DMS 273 treated with DMSO at 0.1 percent for 48 hours (cell line): ENCODE results near the gene PRR9.
"Not testable (repeated sequence)": the region's sequence is repeated elsewhere in the genome, so short reads cannot be mapped to it uniquely, and the experiment has no call there.

ENCODE experiments used
- DNase-seq: peaks from one replicate; lab custom pipeline; 2025; lab: John Stamatoyannopoulos, UW

The PRR9 gene, protein sequence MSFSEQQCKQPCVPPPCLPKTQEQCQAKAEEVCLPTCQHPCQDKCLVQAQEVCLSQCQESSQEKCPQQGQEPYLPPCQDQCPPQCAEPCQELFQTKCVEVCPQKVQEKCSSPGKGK

DNA sequence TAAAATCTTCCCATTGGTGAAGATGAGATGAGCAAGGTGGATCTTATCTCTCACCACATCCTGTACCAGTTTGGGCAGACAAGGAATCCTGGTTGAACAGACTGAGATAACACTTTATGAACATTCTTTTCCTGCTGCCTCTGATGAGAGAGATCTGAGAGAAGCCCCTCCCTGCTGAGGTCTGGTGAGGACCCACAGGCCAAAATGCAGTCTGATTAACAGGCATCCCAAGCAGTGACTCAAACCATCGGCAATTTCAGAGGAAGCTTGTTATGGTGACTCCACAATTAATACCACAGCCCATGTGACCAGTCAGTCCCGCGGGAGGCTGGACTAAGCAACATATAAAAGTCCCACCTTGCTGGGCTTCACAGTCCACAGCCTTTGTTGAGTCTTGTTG, at the start of gene PRR9:
Gene PRR9, plus strand, starts transcription at position 373 of the 400 bp plus-strand sequence. CDS start 561 bp downstream, outside the sequence.
- no peak for DNase-seq

DNA sequence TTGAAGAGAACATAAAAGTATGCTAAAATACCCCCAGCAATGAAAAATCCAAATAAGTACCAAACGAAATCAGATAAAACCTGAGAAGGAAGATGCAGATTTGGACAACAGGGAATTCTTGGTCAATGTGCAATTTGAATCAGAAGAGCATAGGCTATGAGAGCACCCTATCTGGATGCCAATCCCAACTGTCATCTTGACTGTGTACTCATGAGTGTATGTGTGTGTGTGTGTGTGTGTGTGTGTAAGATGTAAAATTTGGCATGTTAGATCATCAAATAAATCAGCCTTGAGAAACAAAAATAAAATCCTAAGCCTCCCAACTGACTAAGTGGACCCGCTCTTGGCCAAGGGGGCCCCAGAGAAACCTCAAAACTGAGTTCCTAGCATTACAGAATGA, 48.7 kb upstream of the PRR9 start:
- DNase-seq: no peak

DNA sequence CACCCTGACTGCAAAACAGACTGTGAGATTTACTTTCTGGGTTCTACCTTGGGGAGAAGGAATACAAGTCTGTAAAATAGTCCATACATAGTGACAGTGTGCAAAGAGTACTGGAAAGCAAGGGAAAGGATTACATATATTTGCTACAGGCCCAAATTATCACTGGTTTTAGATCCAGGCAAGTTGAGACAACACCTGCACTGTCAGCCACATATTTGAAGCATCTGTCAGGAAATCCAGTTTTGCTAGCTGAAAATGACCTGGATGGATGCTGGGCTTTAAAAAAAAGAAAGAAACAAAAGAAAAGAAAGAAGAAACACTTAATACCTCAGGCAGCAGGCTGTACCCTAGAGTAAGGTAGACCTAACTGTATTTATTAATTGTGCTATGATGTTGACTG, 42.8 kb upstream of the PRR9 start:
- no peak for DNase-seq

DNA sequence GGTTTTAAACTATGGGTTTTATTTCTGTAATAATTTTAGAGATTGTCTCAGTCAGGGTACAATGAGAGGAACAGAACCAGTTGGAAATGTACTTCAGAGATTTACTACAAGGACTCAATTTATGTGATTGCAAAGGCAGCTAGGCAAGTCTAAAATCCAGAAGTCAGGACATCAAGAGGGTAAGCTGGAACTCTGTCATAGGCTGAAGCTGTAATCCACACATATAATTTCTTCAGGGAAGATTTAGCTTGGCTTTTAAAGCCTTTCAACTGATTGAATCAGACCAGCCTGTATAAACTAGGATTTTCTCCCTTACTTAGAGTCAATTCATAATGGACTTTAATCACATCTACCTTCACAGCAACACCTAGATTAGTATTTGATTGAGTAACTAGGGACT, 38.5 kb upstream of the PRR9 start:
- no peak for DNase-seq

DNA sequence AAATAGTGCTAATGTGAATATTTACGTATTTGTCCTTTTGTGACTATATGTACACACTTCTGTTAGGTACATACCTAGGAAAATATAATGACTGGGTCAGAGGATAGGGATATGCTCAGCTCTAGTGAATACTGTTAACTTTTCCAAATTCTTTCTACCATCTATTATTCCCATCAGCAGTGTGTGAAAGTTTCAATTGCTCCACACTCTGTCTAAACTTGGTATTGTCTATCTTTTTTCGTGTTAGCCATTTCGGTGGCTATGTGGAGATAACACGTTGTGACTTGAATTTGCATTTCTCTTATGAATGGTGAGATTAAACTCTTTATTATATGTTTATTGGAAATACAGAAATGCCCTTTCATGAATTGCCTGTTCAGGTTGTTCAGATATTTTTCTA, 36.8 kb upstream of the PRR9 start:
- DNase-seq: no peak

DNA sequence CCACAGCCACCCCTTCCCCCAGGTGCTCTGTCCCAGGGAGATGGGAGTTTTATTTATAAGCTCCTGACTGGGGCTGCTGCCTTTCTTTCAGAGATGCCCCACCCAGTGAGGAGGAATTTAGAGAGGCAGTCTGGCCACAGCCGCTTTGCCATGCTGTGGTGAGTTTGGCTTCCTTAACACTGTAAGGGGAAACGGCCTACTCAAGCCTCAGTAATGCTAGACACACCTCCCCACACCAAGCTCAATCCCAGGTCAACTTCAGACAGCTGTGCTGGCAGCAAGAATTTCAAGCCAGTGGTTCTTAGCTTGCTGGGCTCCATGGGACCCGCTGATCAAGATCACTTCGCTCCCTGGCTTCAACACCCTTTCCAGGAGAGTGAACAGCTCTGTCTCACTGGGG, 29.1 kb upstream of the PRR9 start:
- DNase-seq: not testable (repeated sequence)

DNA sequence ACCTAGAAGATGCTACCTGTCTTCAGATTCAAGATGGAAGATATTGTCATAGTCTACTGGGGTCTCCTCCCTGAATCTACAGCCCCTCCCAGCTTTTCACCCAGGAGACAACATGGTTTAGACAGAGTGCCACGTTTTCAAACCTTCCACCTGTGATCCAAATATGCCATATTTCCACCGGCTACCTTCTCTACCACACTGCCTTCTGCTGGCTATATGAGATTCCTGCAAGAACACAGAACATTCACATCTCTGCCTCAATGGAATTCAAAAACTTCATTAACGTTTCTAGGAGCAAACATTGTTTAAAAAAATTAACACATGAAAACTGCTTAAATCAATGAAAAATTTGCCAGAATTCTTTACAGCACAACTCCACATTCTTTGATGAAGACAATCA, 27.0 kb upstream of the PRR9 start:
- no peak for DNase-seq

DNA sequence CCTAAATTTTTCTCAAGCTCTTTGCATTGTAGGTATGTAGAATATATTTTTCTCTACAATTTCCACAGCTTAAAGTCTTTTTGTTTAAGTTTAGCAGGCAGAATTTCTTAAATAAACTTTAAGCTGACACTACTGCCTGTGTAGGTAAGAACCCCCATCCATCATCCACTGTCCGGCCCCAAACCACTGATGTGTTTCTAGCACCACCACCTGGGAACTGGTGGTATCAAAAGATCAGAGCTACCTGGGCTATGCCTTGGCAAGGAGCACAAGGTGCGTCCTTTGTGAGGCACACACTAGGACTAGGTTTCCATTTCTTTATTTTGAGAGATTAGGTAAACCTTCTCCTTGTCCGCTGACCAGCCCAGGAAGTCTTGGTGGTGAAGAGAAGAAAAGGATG, 24.7 kb upstream of the PRR9 start:
- DNase-seq: no peak

DNA sequence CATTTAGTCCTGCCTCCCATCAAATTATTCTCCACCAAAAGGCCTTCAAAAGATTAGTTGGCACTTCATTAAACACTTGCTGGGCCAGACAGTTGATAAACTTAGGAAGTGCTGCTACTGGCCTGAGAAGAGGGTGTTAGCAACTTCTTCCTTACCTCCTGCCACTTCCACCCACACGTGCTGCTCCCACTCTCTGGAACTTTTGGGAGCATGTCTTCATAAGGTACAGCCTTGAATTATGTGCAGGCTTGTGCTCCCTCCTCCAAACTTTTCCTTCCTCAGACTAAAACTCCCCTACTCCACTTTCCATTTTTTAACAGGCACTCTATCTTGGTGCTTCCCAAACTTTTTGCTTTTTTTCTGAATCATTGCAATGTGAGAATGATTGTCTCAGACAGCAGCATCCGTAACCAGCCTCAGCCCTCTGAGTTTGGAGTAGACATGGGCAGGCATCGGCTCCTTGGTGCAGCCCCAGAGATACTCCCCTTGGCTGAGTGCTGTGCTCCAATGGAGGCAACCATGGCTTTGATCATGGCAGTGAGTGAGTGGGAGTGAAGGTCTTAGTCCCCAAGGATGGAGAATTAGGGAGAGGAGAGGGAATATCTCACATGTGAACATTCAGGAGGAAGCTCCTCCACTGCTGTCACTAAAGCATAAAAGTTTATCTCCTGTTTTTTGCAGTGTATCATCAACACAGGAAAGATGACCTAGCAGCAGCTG, 22.9 kb upstream of the PRR9 start:
- DNase-seq: no peak

DNA sequence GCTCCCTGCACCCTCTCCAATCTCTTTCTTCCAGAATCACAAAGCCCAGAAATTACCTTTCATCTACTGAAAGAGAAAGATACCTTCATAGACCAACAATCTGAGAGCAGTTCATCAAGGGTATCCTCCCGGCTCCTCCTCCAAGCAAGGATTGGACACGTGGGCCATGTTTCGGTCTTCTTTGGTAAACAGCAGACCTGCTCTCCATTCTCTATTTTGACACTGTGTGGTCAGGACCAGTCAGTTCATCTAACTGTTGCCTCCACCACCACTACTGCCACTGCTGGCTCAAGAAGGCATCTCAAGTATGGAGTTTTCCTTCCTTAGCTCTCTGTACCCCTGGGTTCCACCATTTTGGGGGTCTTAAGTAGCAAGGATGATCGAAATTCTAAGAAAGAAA, 22.2 kb upstream of the PRR9 start:
- DNase-seq: no peak

DNA sequence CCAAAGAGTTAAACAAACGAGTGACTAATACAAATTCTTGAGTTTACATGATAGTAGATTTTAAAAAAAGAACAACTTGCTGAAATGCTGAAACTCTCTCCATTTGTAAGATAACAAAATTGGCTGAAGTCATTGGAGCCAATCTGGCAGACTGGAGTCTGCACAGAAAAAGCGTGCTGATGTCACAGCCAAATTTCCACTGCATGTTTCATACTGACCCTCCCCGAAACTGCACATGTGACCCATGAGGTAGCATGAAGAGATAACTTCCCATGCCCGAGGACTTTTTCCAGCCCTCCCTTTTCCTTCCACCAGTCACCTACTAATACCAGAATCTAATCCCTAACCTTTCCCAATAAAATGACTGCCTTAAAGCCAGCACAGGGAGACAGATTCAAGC, 15.4 kb upstream of the PRR9 start:
- DNase-seq: no peak

DNA sequence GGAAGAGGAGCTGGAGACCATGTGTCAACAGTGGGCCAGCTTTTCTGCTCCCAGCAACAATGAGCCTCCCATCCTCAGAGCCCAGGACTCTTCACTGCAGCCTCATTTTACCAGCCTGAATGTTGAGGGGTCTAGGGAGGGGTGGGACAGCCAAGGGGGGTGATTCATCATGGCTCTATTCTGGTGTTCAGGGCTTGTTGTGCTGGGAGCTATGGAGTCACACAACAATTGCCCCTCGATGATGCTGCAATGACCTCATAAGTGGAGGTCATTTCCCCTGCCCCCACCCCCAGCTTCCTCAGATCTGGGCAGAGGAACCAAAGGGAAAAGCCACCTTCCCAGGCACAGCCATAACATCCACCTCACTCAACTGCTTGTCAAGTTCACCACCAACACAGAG, 14.3 kb upstream of the PRR9 start, which contains the start of gene LELP1:
Gene LELP1, plus strand, starts transcription at position 301 of the 400 bp plus-strand sequence. CDS start 1,278 bp downstream, outside the sequence.
- DNase-seq: no peak

DNA sequence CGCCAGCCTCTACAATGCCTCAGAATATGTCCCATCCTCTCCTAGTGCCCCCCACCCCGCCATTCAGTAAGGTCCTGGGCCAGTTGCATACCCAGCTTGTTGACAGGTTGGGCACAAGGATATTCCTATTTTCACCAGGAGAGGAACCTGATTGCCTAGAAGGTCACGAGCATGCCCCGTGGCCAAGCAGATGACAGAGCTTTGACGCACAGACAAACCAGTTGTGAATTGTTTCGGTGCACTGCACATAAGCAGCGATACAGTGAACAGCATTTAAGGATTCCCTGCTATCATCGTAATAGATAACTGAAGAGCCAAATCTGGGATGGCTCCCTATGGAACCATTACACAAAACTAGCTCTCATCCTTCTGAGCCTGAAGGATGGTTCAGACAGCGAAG, 10.8 kb upstream of the PRR9 start:
- no peak for DNase-seq

DNA sequence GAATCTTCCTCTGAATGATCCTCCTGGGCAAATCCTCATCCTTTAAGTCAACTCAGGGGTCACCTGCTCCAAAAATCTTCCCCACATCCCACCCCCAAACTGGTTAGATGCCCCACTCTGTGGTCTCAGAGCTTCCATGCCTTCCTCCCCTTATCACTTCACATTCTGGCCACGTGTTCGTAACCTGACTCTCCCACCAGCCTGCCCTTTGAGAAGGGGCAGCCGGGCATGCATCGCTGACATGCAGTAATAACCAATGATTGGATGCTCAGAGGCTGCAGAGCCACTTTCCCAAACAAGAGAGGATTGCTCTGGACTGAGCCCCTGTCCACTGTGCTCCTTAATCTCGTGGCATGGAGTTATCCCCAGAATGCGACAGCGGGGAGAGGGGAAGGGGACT, 7.2 kb upstream of the PRR9 start:
- DNase-seq: no peak

DNA sequence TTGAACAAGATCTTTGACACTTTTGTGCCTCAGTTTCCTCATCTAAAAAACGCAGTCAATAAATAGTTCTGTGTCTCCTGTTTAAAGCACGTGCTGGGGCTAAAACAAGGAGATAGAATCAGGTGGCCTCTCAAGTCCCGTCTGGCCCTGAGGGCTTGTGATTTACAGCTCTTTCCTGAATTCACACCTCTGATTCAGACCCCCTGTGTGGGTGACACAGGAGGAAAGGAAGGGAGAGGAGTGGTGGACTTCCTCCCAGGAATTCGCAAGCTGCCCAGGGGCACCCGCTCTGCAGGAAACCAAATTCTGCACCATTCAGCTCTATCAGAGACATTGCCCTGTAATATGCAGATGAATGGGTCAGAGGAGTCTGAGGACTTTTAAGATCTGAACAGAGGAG, 5.2 kb upstream of the PRR9 start:
- no peak for DNase-seq

DNA sequence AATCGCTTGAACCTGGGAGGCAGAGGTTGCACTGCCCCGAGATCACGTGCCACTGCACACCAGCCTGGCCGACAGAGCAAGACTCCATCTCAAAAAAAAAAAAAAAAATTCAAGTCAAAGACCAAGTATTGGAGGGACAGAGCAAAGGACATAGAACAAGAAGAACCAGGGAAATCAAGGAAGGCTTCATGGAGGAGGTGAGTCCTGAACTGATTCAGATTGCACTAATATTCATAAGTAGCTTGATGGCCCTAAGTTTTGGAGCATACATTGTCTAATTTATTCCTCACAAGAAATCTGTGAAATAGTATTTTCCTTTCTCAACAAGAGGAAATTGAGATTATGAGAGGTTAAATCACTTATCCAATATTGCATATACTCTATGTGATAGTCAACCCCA, 3.9 kb upstream of the PRR9 start:
- no peak for DNase-seq

DNA sequence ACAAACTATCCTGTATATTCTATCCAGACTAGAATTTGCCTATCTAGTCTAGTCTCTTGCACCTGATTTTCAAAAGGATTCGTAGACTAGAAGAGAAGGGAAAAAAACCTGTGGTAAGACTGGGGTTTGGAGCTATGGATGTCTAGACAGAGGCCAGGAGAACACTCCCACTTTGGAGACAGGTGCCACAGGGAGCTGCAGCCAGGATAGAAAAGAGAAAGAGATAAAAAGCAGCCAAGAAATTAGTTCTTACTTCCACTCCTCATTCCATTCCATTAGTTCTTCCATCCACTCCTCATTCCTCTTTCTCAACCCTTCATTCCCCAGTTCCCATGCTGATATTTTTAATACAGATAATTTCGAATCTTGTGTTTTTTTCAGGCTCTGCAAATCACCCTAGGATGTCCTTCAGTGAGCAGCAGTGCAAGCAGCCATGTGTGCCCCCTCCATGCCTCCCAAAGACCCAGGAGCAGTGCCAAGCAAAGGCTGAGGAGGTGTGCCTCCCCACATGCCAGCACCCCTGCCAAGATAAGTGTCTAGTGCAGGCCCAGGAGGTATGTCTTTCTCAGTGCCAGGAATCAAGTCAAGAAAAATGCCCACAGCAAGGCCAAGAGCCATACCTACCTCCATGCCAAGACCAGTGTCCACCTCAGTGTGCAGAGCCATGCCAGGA, 496 bp downstream of the PRR9 start:
- DNase-seq: no peak

DNA sequence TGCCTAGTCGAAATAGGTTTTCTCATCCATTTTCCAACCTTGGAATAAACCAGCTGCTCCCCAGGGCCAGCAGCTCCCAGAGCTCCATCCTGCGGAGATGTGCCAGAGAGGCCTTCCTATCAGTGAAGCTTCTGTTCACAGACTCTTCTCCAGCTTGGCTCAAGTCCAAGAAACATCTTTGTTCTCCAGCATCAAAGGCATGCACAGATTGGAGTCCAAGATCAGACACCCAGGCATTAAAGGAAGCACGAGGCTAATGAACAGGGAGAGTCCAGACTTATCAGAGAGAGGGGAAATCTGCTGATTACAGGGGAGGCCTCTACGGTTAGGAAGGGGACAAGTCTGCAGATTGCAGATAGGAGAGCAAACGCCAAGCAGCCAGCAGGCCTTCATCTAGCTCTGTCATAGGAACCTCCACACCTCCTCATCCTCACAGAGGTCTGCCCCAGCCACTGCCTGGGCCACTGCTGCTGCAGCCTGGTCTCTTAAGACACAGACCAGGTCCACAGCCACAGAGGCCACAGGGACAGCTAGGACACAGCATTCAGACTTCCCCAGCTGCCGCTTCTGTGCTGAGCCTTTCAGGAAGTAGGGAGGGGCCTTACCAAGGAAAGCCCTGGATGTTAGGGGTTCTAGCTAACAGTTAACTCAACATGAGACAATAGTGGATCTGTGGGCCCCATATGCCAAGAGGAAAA, 3.4 kb downstream of the PRR9 start:
- DNase-seq: no peak

DNA sequence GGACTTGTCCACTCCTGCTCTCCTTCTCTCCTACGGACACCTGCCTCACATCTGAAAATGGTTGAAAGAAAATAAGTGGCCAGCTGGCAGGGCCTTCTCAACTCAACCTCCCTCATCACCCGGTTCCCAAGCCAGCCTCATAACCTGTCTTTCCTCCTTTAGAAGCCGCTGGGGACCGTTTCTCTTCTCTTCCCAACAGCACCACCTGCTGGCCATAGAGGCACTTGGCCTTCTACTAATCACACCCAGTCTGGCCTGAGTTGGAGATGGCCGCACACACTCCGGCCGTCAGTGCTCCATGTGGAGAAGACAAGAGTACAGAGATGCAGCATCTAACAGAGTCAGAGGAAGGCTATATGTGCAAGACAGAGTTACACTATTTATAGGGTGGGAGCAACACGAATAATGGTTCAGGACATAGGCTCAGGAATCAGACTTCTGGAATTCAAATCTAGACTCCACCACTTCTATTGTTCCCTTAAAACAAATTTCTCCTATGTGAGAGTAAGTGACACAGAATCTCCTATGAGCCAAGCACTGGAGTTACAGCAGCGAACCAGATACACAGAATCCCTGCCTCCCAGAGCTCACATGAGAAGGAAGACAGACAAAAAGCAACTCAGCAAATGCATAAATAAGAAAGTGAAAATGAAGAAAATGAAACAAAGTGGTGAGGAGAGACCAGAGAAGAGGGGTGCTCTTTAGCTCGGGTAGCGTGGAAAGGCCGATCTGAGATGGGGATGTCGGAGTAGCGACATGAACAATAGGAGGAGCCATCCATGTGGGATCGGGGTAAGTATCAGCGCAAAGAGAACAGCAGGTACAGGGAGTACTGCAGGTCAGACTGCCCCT, 5.9 kb downstream of the PRR9 start:
- DNase-seq: not testable (repeated sequence)

DNA sequence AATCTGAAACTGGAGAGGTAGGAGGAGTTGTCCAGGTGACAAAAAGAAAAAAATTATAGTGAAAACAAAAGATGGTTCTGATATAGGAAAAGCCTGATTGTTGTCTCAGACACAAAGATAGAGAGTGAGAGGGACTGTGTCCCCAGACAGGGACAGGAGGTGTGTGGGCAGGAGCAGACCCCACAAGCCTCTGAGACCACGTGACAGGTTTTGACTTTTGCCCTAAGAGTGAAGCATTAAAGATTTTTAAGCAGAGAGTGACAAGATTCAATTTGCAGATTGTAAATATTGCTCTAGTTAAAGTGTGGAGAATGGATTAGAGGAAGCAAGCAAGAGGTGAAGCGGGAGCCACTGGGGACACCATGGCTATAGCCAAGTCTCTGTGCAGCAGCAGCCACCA, 10.4 kb downstream of the PRR9 start:
- no peak for DNase-seq

DNA sequence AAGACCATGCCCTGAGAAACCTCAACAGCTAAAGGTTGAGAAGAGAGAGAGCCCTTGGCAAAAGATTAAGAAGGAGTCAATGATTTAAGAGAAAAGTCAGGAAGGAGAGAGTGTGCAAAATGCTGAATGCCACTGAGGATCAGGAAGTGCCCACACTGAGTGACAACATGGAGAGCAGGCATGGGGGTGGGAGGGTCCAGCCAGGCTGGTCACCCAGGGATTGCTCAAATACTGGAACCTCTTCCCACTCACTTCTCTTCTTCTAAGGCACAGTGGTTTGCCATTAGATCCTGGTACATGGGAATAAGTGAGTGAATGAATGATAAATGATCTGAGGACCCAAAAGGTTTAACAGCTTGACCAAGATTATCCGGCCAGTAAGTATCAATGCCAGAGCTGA, 11.1 kb downstream of the PRR9 start:
- DNase-seq: no peak
